ENCODE data around the gene RNF26. TPM values are rescaled to one million over a fixed set of nuclear protein-coding genes. Genes with fewer than 3 reads are reported as not detected.

Gene RNF26
- total RNA-seq, 1 experiment from 2014 or later = 90.6 TPM

GRCh38 chr11:119298726-119299125 lies 35.6 kb upstream of the RNF26 start:
- Mint-ChIP-seq H3K27ac (no peak overlapping the region), H3K27me3 (ENCODE audit: low read depth) (no peaks in the 10 kb centered on the region), H3K36me3 (peaks cover 62% of the 10 kb centered on the region), H3K4me3 (no peak overlapping the region), H3K9me3 (no peaks in the 10 kb centered on the region), H3K4me1 (no peaks in the 10 kb centered on the region)
- POLR2A ChIA-PET = no interaction called here
- DNase-seq (ENCODE audit: low spot score) (no peak), ATAC-seq (no peak)
- TF ChIP-seq ETV6 (CRISPR knock-in tag; IDR thresholded peaks at IDR 0.05) = no peak
- no peak for TF ChIP-seq E2F1 (CRISPR knock-in tag; IDR thresholded peaks at IDR 0.05)
- no peak for TF ChIP-seq ZNF425 (CRISPR knock-in tag; conservative IDR thresholded peaks at IDR 0.05)
- no peak for TF ChIP-seq GABPB1 (CRISPR knock-in tag; IDR thresholded peaks at IDR 0.05)
- TF ChIP-seq CDX4 (CRISPR knock-in tag; IDR thresholded peaks at IDR 0.05; ENCODE audit: borderline replicate concordance) = no peak
- CTCF ChIA-PET = interaction anchor here (2.1 kb wide), 1 partner anchor 41 kb away, joined by 5 read pairs; no protein-coding TSS in a partner anchor

- no peak for TF ChIP-seq ZNF138 (CRISPR knock-in tag; conservative IDR thresholded peaks at IDR 0.05)
- TF ChIP-seq SOX15 (CRISPR knock-in tag; IDR thresholded peaks at IDR 0.05) = no peak
- TF ChIP-seq ATF1 (CRISPR knock-in tag; IDR thresholded peaks at IDR 0.05) = no peak
- TF ChIP-seq E2F4 (CRISPR knock-in tag; IDR thresholded peaks at IDR 0.05; ENCODE audit: borderline replicate concordance, low read depth) = no peak
- TF ChIP-seq TCF7 (CRISPR knock-in tag; IDR thresholded peaks at IDR 0.05; ENCODE audit: low read depth) = no peak
- no peak for TF ChIP-seq ZNF425 (CRISPR knock-in tag; conservative IDR thresholded peaks at IDR 0.05)
- TF ChIP-seq RORB (CRISPR knock-in tag; IDR thresholded peaks at IDR 0.05) = no peak
- no peak for TF ChIP-seq MXD4 (CRISPR knock-in tag; IDR thresholded peaks at IDR 0.05; ENCODE audit: borderline replicate concordance)
- no peak for TF ChIP-seq CREM (CRISPR knock-in tag; IDR thresholded peaks at IDR 0.05)
- TF ChIP-seq STAT6 (CRISPR knock-in tag; conservative IDR thresholded peaks at IDR 0.05; ENCODE audit: low read depth) = no peak
- TF ChIP-seq IRF2 (CRISPR knock-in tag; IDR thresholded peaks at IDR 0.05; ENCODE audit: borderline replicate concordance, low read depth) = no peak
- TF ChIP-seq ZNF532 (CRISPR knock-in tag; IDR thresholded peaks at IDR 0.05; ENCODE audit: borderline replicate concordance) = no peak
- no peak for TF ChIP-seq HMGXB4 (CRISPR knock-in tag; IDR thresholded peaks at IDR 0.05)
- no peak for TF ChIP-seq OVOL2 (CRISPR knock-in tag; IDR thresholded peaks at IDR 0.05; ENCODE audit: borderline replicate concordance)
- ChIA-PET CTCF (interaction anchor here (0.9 to 2.1 kb wide), 2 partner anchors 15 to 41 kb away, joined by 3 to 5 read pairs; no protein-coding TSS in a partner anchor), POLR2A (no interaction called here)
- Mint-ChIP-seq H3K36me3 (peaks cover 67% of the 10 kb centered on the region), H3K9me3 (no peaks in the 10 kb centered on the region), H3K4me1 (no peaks in the 10 kb centered on the region), H3K4me3 (no peak overlapping the region), H3K27ac (no peak overlapping the region), H3K27me3 (ENCODE audit: low read depth) (no peaks in the 10 kb centered on the region)
- ATAC-seq (no peak), DNase-seq (ENCODE audit: low spot score) (no peak)
Observed at GRCh38 chr11:119299416-119299815, 34.9 kb upstream of the RNF26 start.
